ENCODE results near the gene DHX9. TPM values are rescaled to one million over a fixed set of nuclear protein-coding genes. Genes with fewer than 3 reads are reported as not detected.
A peak's percentile ranks its signal among the peaks of the same experiment; 100 is the strongest.

DHX9 gene
- total RNA-seq, 1 experiment from 2014 or later: 336 TPM

- Histone ChIP-seq H3K4me1 (ENCODE audit: insufficient read depth, low read length) (no peaks in the 10 kb centered on the region; the same call in 1 of the 2 replicates), H3K56ac (ENCODE audit: insufficient read length, low read depth, low read length) (no peak overlapping the region), H2AK5ac (ENCODE audit: insufficient read length, low read length) (no peak overlapping the region), H2BK5ac (ENCODE audit: insufficient read length, low read length) (no peak overlapping the region), H4K91ac (ENCODE audit: insufficient read length, low read depth, low read length) (no peak overlapping the region), H4K20me1 (ENCODE audit: control insufficient read depth, insufficient read depth, insufficient read length) (no peaks in the 10 kb centered on the region), H2AFZ (ENCODE audit: low read length) (no peak overlapping the region), H3K18ac (ENCODE audit: insufficient read length, low read depth, low read length) (no peak overlapping the region), H3K9ac (ENCODE audit: extremely low read depth, insufficient read length, low read length) (no peak overlapping the region), H3T11ph (ENCODE audit: low read length) (no peak overlapping the region), H4K8ac (replicated peaks; ENCODE audit: insufficient read length, low read depth, low read length) (no peak overlapping the region), H3K79me1 (ENCODE audit: insufficient read depth, low read depth, low read length, poor library complexity, severe bottlenecking) (no peaks in the 10 kb centered on the region), H2BK120ac (ENCODE audit: low read depth, low read length, poor library complexity, severe bottlenecking) (no peak overlapping the region), H2BK12ac (ENCODE audit: insufficient read length, low read depth, low read length) (no peak overlapping the region), H2BK20ac (ENCODE audit: low read depth, low read length, poor library complexity, severe bottlenecking) (no peak overlapping the region), H3K9me3 (ENCODE audit: control insufficient read depth, low read depth, low read length) (no peaks in the 10 kb centered on the region), H3K27ac (ENCODE audit: insufficient read length, low read depth, low read length) (no peak overlapping the region), H3K14ac (ENCODE audit: insufficient read depth, low read length) (no peak overlapping the region), H2BK15ac (ENCODE audit: low read depth, low read length) (no peak overlapping the region), H3K27me3 (ENCODE audit: insufficient read depth, low read length) (no peaks in the 10 kb centered on the region), H3K23me2 (ENCODE audit: insufficient read length, low read depth, low read length, poor library complexity, severe bottlenecking) (no peaks in the 10 kb centered on the region), H3K4me2 (ENCODE audit: insufficient read depth, insufficient read length, low read length) (no peak overlapping the region), H3K4ac (ENCODE audit: low read depth, low read length) (no peak overlapping the region), H3K79me2 (ENCODE audit: insufficient read depth, low read length) (no peaks in the 10 kb centered on the region), H4K5ac (ENCODE audit: insufficient read length, low read depth, low read length) (no peak overlapping the region), H3K23ac (ENCODE audit: insufficient read length, low read depth, low read length) (no peak overlapping the region)
- H3K4me3 Mint-ChIP-seq: no peak overlapping the region
- H3K9me3 Mint-ChIP-seq: 0 out of 5 replicates have a peak, but pooled peaks cover 0 to 3% of the 10 kb centered on the region in 2 experiments
- no peak for DNase-seq
- TF ChIP-seq, protein P1, sequence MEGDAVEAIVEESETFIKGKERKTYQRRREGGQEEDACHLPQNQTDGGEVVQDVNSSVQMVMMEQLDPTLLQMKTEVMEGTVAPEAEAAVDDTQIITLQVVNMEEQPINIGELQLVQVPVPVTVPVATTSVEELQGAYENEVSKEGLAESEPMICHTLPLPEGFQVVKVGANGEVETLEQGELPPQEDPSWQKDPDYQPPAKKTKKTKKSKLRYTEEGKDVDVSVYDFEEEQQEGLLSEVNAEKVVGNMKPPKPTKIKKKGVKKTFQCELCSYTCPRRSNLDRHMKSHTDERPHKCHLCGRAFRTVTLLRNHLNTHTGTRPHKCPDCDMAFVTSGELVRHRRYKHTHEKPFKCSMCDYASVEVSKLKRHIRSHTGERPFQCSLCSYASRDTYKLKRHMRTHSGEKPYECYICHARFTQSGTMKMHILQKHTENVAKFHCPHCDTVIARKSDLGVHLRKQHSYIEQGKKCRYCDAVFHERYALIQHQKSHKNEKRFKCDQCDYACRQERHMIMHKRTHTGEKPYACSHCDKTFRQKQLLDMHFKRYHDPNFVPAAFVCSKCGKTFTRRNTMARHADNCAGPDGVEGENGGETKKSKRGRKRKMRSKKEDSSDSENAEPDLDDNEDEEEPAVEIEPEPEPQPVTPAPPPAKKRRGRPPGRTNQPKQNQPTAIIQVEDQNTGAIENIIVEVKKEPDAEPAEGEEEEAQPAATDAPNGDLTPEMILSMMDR (conservative IDR thresholded peaks at IDR 0.05): no peak
- H3K27ac Mint-ChIP-seq: 0 out of 7 replicates have a peak overlapping the region, but pooled peaks of 1 of the 3 experiments have one; percentile 4
- peaks cover 0 to 6% (median 3%) of the 10 kb centered on the region in 3 experiments; a peak in 3 of 7 replicates for H3K36me3 Mint-ChIP-seq (ENCODE audit: insufficient read depth in 1 of 3, low read depth in 3 of 3)
- peaks cover 4 to 5% of the 10 kb centered on the region in 2 experiments for H3K4me1 Mint-ChIP-seq
- no CpG with 5 or more reads among the region's 2 CpGs for whole genome bisulfite sequencing (ENCODE audit: extremely low coverage, insufficient read length, low lambda C conversion rate)
- H3K27me3 Mint-ChIP-seq (ENCODE audit: low read depth): peaks cover 5% of the 10 kb centered on the region; the same call in 1 of the 2 replicates
Observed at GRCh38 chr1:182834326-182834725, 4.8 kb upstream of the DHX9 start.
